HepG2 (cell line): ENCODE results near the gene CRYZL1. TPM values are rescaled to one million over a fixed set of nuclear protein-coding genes. Genes with fewer than 3 reads are reported as not detected.
A peak's percentile ranks its signal among the peaks of the same experiment; 100 is the strongest.

Experiments
- ARID4A ChIP-seq: sonication (generic); formaldehyde crosslinking; IDR thresholded peaks from 2 replicates; pipeline ENCODE4 v1.5.0; 2020; ENCODE audit warnings: mild to moderate bottlenecking, missing genetic modification reagents, borderline replicate concordance
- ATF7-NPFF ChIP-seq: sonication (generic); formaldehyde crosslinking; IDR thresholded peaks from 2 replicates; pipeline ENCODE4 v1.8.1; 2023; ENCODE audit warnings: mild to moderate bottlenecking, low read depth, missing genetic modification reagents, moderate library complexity
- EP300 ChIP-seq, 3 experiments: sonication (generic) in 1 of 3; formaldehyde crosslinking in 1 of 3; IDR thresholded peaks; 2 replicates each; pipeline versions ENCODE4 v1.5.1 to v1.6.1; 2011 to 2020; ENCODE audit warnings: low read depth in 2 of 3, low read length in 2 of 3, borderline replicate concordance in 1 of 3, improper control_type of control experiment in 1 of 3, mild to moderate bottlenecking in 1 of 3, missing genetic modification reagents in 1 of 3, moderate library complexity in 1 of 3
- GABPB1 ChIP-seq: IDR thresholded peaks from 2 replicates; pipeline ENCODE4 v1.6.1; 2016; ENCODE audit warnings: mild to moderate bottlenecking, missing genetic modification reagents, moderate library complexity, missing compliant biosample characterization
- GTF2F1 ChIP-seq: fragments of 150-350 bp; IDR thresholded peaks from 2 replicates; pipeline ENCODE4 v1.6.1; 2014; ENCODE audit warnings: low read length
- MAF1 ChIP-seq: sonication (generic); formaldehyde crosslinking; IDR thresholded peaks from 2 replicates; pipeline ENCODE4 v1.5.0; 2020; ENCODE audit warnings: missing genetic modification reagents, borderline replicate concordance
- MBNL3 ChIP-seq: fragments of 250-450 bp; sonication (Bioruptor Pico); conservative IDR thresholded peaks from 2 replicates; pipeline ENCODE4 v1.8.0; 2022; ENCODE audit warnings: mild to moderate bottlenecking, inconsistent platforms
- MXD3 ChIP-seq: IDR thresholded peaks from 2 replicates; pipeline ENCODE4 v1.6.1; 2016; ENCODE audit warnings: mild to moderate bottlenecking, missing biosample characterization, missing genetic modification reagents
- SP5 ChIP-seq: IDR thresholded peaks from 2 replicates; pipeline ENCODE4 v1.6.1; 2016; ENCODE audit warnings: low read depth, borderline replicate concordance
- SUZ12 ChIP-seq: fragments of 150-350 bp; IDR thresholded peaks from 2 replicates; pipeline ENCODE4 v1.6.1; 2014; ENCODE audit warnings: low read depth, low read length
- ZNF143 ChIP-seq: sonication (generic); formaldehyde crosslinking; IDR thresholded peaks from 2 replicates; pipeline ENCODE4 v1.4.0; 2020; ENCODE audit warnings: missing genetic modification reagents
- ZNF549 ChIP-seq: sonication (generic); formaldehyde crosslinking; IDR thresholded peaks from 2 replicates; pipeline ENCODE4 v1.5.0; 2020; ENCODE audit warnings: missing genetic modification reagents
- ZNF639 ChIP-seq: conservative IDR thresholded peaks from 2 replicates; pipeline ENCODE4 v1.6.1; 2018; ENCODE audit warnings: missing genetic modification reagents
- polyA plus RNA-seq, 8 experiments: library from polyadenylated mRNA; depleted of rRNA in 3 of 8; stranded (reverse) in 7 of 8; unstranded in 1 of 8; fragments of >200 nt; fragmentation: Illumina TruSeq in 4 of 8; extraction: Trizol in 4 of 8; gene quantifications; 2 replicates each; pipeline versions ENCODE4 v1.2.1 to v1.2.3, GENCODE V29; 2011 to 2016; ENCODE audit warnings: low read depth in 4 of 8, missing spikeins in 1 of 8, mixed read lengths in 1 of 8; ENCODE audit not compliant: insufficient read depth in 1 of 8
- total RNA-seq, 5 experiments: library from RNA; depleted of rRNA; stranded (reverse); fragments of >200 nt; fragmentation: Illumina TruSeq; extraction: Trizol; gene quantifications; 2 replicates each; pipeline ENCODE4 v1.2.3, GENCODE V29; 2016; ENCODE audit warnings: low read depth in 1 of 5
- TF ChIP-seq, protein P1 (sequence below): sonication (generic); formaldehyde crosslinking; IDR thresholded peaks from one replicate; pipeline ENCODE4 v1.5.1; 2020; ENCODE audit warnings: mild to moderate bottlenecking, missing genetic modification reagents; ENCODE audit errors: not compliant biosample characterization

Gene CRYZL1
- total and polyA plus RNA-seq, 2 of the 13 experiments (the other 11 are each of a cell fraction or from before 2014, with no cell fraction given): 20.3 to 27.7 TPM

GRCh38 chr21:33641352-33642026 lies at the start of gene CRYZL1 (continued):
- TF ChIP-seq ARID4A (CRISPR knock-in tag) (peak; percentile 84), ZNF549 (CRISPR knock-in tag) (no peak), MXD3 (CRISPR knock-in tag) (peak; percentile 43; the same call in 1 of the 2 replicates), GABPB1 (CRISPR knock-in tag) (peak; percentile 87), ZNF639 (CRISPR knock-in tag) (0 out of 2 replicates have a peak, but pooled peaks have one; percentile 29), GTF2F1 (no peak), MBNL3 (CRISPR knock-in tag) (no peak), SP5 (CRISPR knock-in tag) (peak; percentile 58; the same call in 1 of the 2 replicates), MAF1 (CRISPR knock-in tag) (no peak), SUZ12 (peak; percentile 50; the same call in 1 of the 2 replicates), ZNF143 (CRISPR knock-in tag) (peak; percentile 94), ATF7-NPFF (CRISPR knock-in tag) (peak; percentile 79; the same call in 1 of the 2 replicates), EP300 (IDR thresholded peaks at IDR 0.05; ENCODE audit: low read depth in 2 of 2, low read length in 2 of 2) (no peak), EP300 (CRISPR knock-in tag; IDR thresholded peaks at IDR 0.05; ENCODE audit: borderline replicate concordance) (no peak)
- TF ChIP-seq, protein P1, sequence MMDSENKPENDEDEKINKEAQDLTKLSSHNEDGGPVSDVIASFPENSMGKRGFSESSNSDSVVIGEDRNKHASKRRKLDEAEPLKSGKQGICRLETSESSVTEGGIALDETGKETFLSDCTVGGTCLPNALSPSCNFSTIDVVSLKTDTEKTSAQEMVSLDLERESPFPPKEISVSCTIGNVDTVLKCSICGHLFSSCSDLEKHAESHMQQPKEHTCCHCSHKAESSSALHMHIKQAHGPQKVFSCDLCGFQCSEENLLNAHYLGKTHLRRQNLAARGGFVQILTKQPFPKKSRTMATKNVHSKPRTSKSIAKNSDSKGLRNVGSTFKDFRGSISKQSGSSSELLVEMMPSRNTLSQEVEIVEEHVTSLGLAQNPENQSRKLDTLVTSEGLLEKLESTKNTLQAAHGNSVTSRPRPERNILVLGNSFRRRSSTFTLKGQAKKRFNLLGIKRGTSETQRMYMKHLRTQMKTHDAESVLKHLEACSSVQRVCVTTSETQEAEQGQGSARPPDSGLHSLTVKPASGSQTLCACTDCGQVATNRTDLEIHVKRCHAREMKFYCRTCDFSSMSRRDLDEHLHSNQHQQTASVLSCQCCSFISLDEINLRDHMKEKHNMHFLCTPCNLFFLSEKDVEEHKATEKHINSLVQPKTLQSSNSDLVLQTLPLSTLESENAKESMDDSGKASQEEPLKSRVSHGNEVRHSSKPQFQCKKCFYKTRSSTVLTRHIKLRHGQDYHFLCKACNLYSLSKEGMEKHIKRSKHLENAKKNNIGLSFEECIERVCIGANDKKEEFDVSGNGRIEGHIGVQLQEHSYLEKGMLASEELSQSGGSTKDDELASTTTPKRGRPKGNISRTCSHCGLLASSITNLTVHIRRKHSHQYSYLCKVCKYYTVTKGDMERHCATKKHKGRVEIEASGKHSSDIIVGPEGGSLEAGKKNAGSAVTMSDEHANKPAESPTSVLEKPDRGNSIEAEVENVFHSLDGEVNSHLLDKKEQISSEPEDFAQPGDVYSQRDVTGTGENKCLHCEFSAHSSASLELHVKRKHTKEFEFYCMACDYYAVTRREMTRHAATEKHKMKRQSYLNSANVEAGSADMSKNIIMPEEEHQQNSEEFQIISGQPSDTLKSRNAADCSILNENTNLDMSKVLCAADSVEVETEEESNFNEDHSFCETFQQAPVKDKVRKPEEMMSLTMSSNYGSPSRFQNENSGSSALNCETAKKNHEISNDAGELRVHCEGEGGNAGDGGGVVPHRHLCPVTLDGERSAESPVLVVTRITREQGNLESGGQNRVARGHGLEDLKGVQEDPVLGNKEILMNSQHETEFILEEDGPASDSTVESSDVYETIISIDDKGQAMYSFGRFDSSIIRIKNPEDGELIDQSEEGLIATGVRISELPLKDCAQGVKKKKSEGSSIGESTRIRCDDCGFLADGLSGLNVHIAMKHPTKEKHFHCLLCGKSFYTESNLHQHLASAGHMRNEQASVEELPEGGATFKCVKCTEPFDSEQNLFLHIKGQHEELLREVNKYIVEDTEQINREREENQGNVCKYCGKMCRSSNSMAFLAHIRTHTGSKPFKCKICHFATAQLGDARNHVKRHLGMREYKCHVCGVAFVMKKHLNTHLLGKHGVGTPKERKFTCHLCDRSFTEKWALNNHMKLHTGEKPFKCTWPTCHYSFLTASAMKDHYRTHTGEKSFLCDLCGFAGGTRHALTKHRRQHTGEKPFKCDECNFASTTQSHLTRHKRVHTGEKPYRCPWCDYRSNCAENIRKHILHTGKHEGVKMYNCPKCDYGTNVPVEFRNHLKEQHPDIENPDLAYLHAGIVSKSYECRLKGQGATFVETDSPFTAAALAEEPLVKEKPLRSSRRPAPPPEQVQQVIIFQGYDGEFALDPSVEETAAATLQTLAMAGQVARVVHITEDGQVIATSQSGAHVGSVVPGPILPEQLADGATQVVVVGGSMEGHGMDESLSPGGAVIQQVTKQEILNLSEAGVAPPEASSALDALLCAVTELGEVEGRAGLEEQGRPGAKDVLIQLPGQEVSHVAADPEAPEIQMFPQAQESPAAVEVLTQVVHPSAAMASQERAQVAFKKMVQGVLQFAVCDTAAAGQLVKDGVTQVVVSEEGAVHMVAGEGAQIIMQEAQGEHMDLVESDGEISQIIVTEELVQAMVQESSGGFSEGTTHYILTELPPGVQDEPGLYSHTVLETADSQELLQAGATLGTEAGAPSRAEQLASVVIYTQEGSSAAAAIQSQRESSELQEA: peak; percentile 29
